GM18907 (cell line): Measurements from ENCODE around the gene LHB.
"Not testable (repeated sequence)": the region's sequence is repeated elsewhere in the genome, so short reads cannot be mapped to it uniquely, and the experiment has no call there.

Source experiments
- ATAC-seq: cut with Tn5 transposase; IDR thresholded peaks from one replicate; pipeline ENCODE4 v1.9.1; 2021; ENCODE audit warnings: mild to moderate bottlenecking, moderate library complexity; ENCODE audit not compliant: unreplicated experiment

The LHB gene

GRCh38 chr19:49038557-49039276 lies 21.8 kb upstream of the LHB start:
- not testable (repeated sequence) for ATAC-seq

GRCh38 chr19:49038111-49038510 lies 21.2 kb upstream of the LHB start:
- not testable (repeated sequence) for ATAC-seq

- not testable (repeated sequence) for ATAC-seq
Measured at GRCh38 chr19:49036815-49037214, 19.9 kb upstream of the LHB start, which contains the start of gene CGB1. CGB1 (minus strand) TSS chr19:49036895; CDS start chr19:49036711, 184 bp downstream.

GRCh38 chr19:49031642-49032301 lies 14.9 kb upstream of the LHB start, which contains the start of gene CGB2:
CGB2 (plus strand) TSS chr19:49031890; CDS start chr19:49032096, 206 bp downstream.
- not testable (repeated sequence) for ATAC-seq

GRCh38 chr19:49030323-49030722 lies 13.4 kb upstream of the LHB start:
- not testable (repeated sequence) for ATAC-seq

- ATAC-seq, result not testable (repeated sequence)
Measured at GRCh38 chr19:49029749-49030148, 12.9 kb upstream of the LHB start.

- ATAC-seq, result not testable (repeated sequence)
Measured at GRCh38 chr19:49028686-49029085, 11.8 kb upstream of the LHB start.

GRCh38 chr19:49025599-49025998 lies 8.7 kb upstream of the LHB start:
- ATAC-seq, result not testable (repeated sequence)

GRCh38 chr19:49025088-49025487 lies 8.2 kb upstream of the LHB start:
- not testable (repeated sequence) for ATAC-seq

GRCh38 chr19:49024233-49024632 lies 7.3 kb upstream of the LHB start, which contains the start of gene CGB3:
CGB3 (minus strand) TSS chr19:49024333; CDS start chr19:49023971, 362 bp downstream.
- ATAC-seq, result not testable (repeated sequence)

- ATAC-seq, result no peak
Measured at GRCh38 chr19:49022116-49022515, 5.2 kb upstream of the LHB start.

- ATAC-seq, result no peak
Measured at GRCh38 chr19:49020931-49021895, 4.3 kb upstream of the LHB start.

GRCh38 chr19:49020342-49020741 lies 3.5 kb upstream of the LHB start:
- no peak for ATAC-seq

GRCh38 chr19:49019242-49019932 lies 2.5 kb upstream of the LHB start:
- no peak for ATAC-seq

- ATAC-seq, result not testable (repeated sequence)
Measured at GRCh38 chr19:49018388-49019241, 1.7 kb upstream of the LHB start.

GRCh38 chr19:49017666-49018351 lies 918 bp upstream of the LHB start:
- no peak for ATAC-seq

GRCh38 chr19:49016067-49016839 lies 638 bp downstream of the LHB start:
- ATAC-seq, result no peak

GRCh38 chr19:49014870-49015255 lies 2.0 kb downstream of the LHB start:
- ATAC-seq, result no peak
